Stimulated activated CD8-positive, alpha-beta memory T cell treated with anti-CD3 and anti-CD28 coated beads, Interleukin-7, amount 100 ng/mL, for 1 hour (primary cell): Measurements from ENCODE around the gene ATAD1.

Experiments
- DNase-seq, 2 donors: peaks; one replicate each; pipeline ENCODE4 v3.0.0-alpha.2; 2020; ENCODE audit warnings: low read depth in 2 of 2

The ATAD1 gene

GRCh38 chr10:87715552-87716347 lies 102.3 kb downstream of the ATAD1 start:
- no peak for DNase-seq

GRCh38 chr10:87713707-87714106 lies 104.3 kb downstream of the ATAD1 start:
- no peak for DNase-seq

GRCh38 chr10:87712913-87713616 lies 105.0 kb downstream of the ATAD1 start:
- DNase-seq: no peak

GRCh38 chr10:87707254-87707653 lies 110.8 kb downstream of the ATAD1 start:
- no peak for DNase-seq

- no peak for DNase-seq
Measured at GRCh38 chr10:87706731-87707130, 111.3 kb downstream of the ATAD1 start.

- DNase-seq: no peak
Measured at GRCh38 chr10:87705339-87705738, 112.7 kb downstream of the ATAD1 start.

- no peak for DNase-seq
Measured at GRCh38 chr10:87703771-87704170, 114.3 kb downstream of the ATAD1 start.

- DNase-seq: no peak
Measured at GRCh38 chr10:87702973-87703294, 115.1 kb downstream of the ATAD1 start.

GRCh38 chr10:87702260-87702972 lies 115.6 kb downstream of the ATAD1 start:
- DNase-seq: no peak
